ENCODE data around the gene ZNF827. TPM values are rescaled to one million over a fixed set of nuclear protein-coding genes. Genes with fewer than 3 reads are reported as not detected.

The ZNF827 gene
- polyA plus RNA-seq, 3 donors: 31.9 to 38.2 (median 35.3) TPM

DNA sequence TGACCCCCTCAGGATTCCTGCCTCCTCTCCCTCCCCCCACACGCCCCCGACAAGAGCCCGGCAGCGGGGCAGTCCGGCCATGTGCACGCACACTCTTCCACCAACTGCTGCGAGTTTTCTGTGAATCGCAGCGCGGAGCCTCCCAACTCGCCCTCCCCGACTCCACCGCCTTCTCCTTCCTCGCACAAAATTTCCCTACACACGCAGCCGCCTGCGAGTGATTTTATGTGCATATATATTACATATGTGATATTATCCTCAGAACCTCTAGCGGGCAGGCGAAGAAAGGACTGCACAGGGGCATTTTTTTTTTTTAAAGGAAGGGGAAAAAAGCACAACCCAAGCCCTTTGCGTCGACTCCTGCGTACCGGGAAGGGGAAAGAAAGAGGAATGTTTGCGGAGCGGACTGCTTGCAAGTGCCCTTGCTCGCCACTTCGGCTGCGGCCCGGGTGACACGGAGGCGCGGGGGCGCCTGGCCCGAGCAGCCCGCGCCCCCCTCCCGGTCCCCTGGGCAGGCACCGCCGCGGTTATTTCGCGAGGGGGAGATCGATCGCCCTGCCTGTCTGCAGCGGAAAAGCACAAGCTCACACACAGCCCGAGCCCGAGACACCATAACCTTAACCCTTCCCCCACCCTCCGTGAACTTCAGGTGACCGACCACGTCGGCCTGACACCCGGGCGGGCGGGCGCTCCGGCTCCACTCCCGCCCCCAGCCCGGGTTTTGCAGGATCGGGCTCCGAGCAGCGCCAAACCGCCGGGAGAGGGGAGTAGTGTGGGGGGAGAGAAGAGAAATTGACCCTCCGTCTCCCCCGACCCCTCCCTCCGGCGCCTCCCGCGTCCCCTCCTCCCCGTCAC, 2.3 kb downstream of the ZNF827 start:
- peak in 7 of 11 donors; percentile 56 to 85 (median 75) for DNase-seq (ENCODE audit: extremely low read depth in 1 of 11, low read depth in 9 of 11, low spot score in 4 of 11)

- peak in 3 of 11 donors; percentile 22 to 43 (median 35) for DNase-seq (ENCODE audit: extremely low read depth in 1 of 11, low read depth in 9 of 11, low spot score in 4 of 11)
These were observed 3.1 kb downstream of the ZNF827 start for GRCh38 chr4:145935253-145936141.

DNA sequence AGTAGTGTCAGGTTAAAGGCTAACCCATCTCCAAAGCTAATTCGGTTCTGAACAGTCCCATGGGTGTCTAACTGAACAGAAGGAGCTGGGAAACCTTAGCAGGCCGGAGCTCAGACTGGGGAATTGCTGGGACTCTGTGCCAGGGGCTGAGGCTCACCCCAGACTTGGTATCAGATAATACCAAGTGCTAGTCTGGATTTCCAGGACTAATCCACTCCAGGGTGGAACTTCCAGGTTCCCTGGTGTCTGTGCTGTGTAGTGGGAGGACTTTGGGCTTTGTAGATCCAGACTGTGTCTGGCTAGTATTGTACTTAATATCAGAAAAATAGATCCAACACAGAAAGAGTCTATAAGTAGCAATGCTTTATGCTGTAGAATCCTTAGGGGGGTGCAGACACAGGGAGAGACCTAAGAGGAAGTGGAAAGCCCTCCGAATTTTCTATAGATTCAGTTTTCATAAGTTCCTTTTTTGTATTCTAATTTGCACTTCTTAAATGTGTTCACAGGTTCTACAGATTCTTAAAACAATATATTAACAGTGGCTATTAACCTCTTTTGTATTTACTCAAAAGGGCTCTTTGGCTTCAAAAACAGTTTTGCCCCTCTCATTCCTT, 4.1 kb downstream of the ZNF827 start:
- DNase-seq (ENCODE audit: extremely low read depth in 1 of 11, low read depth in 9 of 11, low spot score in 4 of 11): no peak

GRCh38 chr4:145933134-145933533, 5.5 kb downstream of the ZNF827 start:
- DNase-seq (ENCODE audit: extremely low read depth in 1 of 11, low read depth in 9 of 11, low spot score in 4 of 11): no peak

DNA sequence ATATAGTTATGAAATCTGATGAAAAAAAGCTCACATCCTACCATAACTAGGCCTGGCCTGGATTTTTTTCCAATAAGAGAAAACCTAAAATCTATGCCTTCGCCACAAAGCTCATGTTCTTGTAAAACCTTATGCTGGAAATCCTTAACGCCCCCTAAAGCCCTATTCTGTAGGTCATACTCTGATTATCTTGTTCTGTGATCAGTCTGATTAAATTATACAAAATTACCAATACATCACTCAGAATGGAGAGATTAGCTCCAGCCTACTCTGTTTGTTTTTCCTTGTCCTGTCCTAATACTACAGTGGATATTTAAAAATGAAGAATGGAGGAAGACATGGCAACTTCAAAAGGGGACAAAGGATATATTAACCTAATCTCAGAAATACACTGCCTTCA, 7.2 kb downstream of the ZNF827 start:
- no peak for DNase-seq (ENCODE audit: extremely low read depth in 1 of 11, low read depth in 9 of 11, low spot score in 4 of 11)

- DNase-seq (ENCODE audit: extremely low read depth in 1 of 11, low read depth in 9 of 11, low spot score in 4 of 11): no peak
These were observed 8.0 kb downstream of the ZNF827 start for GRCh38 chr4:145930592-145930991.

DNA sequence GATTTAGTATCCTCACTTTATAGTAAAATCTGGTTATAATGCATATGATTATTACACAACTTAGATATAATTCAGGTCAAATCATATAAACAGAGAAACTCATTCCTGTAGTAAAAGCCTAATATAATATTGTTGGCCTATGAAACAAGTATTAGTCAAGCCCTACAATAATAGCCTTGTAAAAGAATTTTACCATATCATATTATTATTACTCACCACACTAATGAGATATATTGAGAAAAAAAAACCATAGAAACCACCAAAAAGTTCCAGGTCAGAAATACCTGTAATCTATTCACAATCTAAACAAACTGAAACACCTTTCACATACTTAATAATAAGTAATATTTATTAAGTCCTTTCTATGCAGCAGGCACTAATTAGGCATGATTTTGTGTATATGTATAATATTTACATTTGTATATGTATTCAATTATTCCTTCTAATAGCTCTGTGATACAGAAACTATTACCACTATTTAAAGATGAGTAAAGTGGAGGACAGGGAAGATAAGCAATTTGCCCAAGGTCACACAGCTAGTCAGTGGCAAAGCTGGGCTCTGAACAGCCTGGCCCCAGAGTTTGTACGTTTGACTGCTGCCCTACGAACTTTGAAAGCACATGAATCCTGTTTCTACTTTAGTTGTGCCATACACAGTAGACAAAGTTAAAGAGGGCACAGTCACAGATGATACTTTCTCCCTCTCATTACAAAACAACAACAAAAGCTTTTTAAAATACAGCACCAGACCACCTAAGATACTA, 9.0 kb downstream of the ZNF827 start:
- DNase-seq (ENCODE audit: extremely low read depth in 1 of 11, low read depth in 9 of 11, low spot score in 4 of 11): no peak

GRCh38 chr4:145928748-145929147, 9.9 kb downstream of the ZNF827 start:
- no peak for DNase-seq (ENCODE audit: extremely low read depth in 1 of 11, low read depth in 9 of 11, low spot score in 4 of 11)

DNA sequence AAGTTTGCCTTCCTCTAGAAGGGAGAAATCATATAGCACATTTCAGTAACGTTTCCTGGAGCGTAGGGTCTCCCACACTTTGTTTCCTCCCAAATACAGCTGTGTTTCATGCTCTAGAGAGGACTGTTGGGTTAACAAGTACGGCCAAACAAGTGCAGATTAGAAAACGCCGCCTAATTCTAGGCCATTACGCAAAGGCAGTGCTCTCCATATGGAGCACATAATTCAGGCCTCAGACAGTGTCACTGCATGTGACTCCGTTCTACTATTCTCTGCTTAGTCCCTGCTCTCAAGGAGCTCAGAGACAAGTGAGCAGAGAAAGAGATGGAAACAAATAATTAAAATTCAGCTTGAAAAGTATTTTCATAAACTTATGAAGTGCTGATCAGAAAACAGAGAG, 11.6 kb downstream of the ZNF827 start:
- DNase-seq (ENCODE audit: extremely low read depth in 1 of 11, low read depth in 9 of 11, low spot score in 4 of 11): no peak

- DNase-seq (ENCODE audit: extremely low read depth in 1 of 11, low read depth in 9 of 11, low spot score in 4 of 11): no peak
These were observed 17.4 kb downstream of the ZNF827 start for GRCh38 chr4:145921231-145921630.

DNA sequence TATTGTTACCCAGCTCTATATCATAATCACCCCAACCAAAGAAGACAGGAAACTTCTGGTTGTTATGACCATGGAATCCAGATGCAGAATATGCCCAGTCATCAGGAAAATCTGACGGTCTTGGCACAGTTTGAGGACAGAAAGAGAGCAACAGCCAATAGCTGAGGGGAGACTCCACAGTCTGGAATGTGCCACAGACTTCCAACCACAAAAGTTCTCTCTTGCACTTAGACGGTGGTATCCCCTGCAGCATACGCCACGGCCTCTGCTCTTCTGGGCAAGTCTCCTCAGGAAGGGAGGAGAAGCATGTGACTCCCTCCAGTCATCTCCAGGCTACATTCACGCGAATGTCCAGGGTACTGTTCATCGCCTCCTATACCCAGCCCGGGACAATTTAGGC, 18.4 kb downstream of the ZNF827 start:
- DNase-seq (ENCODE audit: extremely low read depth in 1 of 11, low read depth in 9 of 11, low spot score in 4 of 11): no peak

- DNase-seq (ENCODE audit: extremely low read depth in 1 of 11, low read depth in 9 of 11, low spot score in 4 of 11): no peak
These were observed 26.2 kb downstream of the ZNF827 start for GRCh38 chr4:145912376-145912775.

DNA sequence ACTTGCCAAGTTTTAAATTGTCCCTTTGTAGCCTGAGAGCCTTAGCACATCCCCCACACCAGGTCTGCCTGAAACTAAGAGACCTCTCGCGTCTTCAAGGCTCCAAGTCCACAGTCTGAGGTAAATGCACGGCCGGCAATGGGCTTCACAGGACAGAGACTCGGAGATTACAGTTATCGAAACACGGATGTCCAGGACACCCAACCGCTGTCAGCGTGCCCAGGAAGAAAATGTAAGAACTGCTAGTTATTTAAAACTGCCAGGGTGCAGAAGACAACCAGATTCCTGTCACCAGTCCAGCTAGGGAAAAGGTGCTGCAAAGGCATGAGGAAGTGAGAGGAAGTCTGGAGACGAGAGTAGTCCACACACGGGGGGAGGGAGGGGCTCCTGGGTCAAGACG, 28.9 kb downstream of the ZNF827 start:
- DNase-seq (ENCODE audit: extremely low read depth in 1 of 11, low read depth in 9 of 11, low spot score in 4 of 11): no peak

- DNase-seq (ENCODE audit: extremely low read depth in 1 of 11, low read depth in 9 of 11, low spot score in 4 of 11): peak in 6 of 11 donors; percentile 18 to 59 (median 41)
These were observed 29.3 kb downstream of the ZNF827 start for GRCh38 chr4:145909281-145909715.

- DNase-seq (ENCODE audit: extremely low read depth in 1 of 11, low read depth in 9 of 11, low spot score in 4 of 11): no peak
These were observed 30.8 kb downstream of the ZNF827 start for GRCh38 chr4:145907812-145908211.

GRCh38 chr4:145907390-145907789, 31.2 kb downstream of the ZNF827 start:
- no peak for DNase-seq (ENCODE audit: extremely low read depth in 1 of 11, low read depth in 9 of 11, low spot score in 4 of 11)

DNA sequence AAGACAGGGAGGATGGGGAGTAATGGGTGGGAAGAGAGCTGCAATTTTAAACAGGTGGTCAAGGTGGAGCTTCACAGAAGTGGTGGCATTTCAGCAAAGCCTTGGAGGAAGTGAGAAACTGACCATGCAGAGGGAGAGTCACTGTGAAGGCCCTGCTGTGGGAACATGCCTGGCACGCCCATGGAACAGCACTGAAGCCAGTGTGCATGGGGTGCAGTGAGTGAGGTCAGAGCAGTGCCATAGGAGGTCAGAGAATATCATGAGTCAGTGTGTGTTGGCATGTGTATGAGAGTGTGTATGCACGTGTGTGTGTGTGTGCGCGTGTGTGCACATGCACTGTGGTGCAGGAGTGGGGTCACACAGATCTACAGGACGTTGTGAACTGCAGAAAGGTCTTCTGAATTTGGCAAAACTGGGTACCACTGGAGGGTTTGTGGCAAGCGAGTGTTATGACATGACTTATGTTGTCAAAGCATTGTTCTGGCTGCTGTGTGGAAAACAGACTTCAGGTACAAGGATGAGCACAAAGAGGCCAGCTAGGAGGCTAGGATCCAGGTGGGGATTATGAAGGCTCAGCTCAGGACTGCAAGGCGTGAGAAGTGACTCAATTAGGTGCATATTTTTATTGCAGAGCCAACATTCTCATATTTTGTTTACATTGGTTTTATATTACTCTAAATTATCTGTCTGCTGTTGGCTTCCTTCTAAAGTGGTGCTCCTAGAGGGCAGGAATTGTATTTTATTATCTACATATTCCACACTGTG, 34.0 kb downstream of the ZNF827 start:
- DNase-seq (ENCODE audit: extremely low read depth in 1 of 11, low read depth in 9 of 11, low spot score in 4 of 11): no peak

GRCh38 chr4:145902522-145902921, 36.1 kb downstream of the ZNF827 start:
- DNase-seq (ENCODE audit: extremely low read depth in 1 of 11, low read depth in 9 of 11, low spot score in 4 of 11): no peak

Measured in renal cortex interstitium (tissue), 11 donors.